HG03521 (cell line): ENCODE measurements around the gene G3BP2.
"Not testable (repeated sequence)": the region's sequence is repeated elsewhere in the genome, so short reads cannot be mapped to it uniquely, and the experiment has no call there.

ENCODE experiments used
- ATAC-seq: cut with Tn5 transposase; IDR thresholded peaks from one replicate; pipeline ENCODE4 v1.9.1; 2021; ENCODE audit warnings: mild to moderate bottlenecking, moderate library complexity; ENCODE audit not compliant: unreplicated experiment

G3BP2 gene

GRCh38 chr4:75673027-75673958 is at the start of gene G3BP2:
G3BP2 (minus strand) TSS chr4:75673411; CDS start chr4:75662025, 11,386 bp downstream.
- ATAC-seq: peak; percentile 92

GRCh38 chr4:75722417-75722816 is 49.2 kb upstream of the G3BP2 start:
- no peak for ATAC-seq

- no peak for ATAC-seq
These were observed 45.3 kb upstream of the G3BP2 start for GRCh38 chr4:75718529-75718928.

GRCh38 chr4:75717408-75717807 is 44.2 kb upstream of the G3BP2 start:
- ATAC-seq: no peak

- ATAC-seq: not testable (repeated sequence)
These were observed 42.8 kb upstream of the G3BP2 start for GRCh38 chr4:75716054-75716453.

- ATAC-seq: no peak
These were observed 42.0 kb upstream of the G3BP2 start for GRCh38 chr4:75715105-75715799.

GRCh38 chr4:75714704-75715103 is 41.5 kb upstream of the G3BP2 start:
- ATAC-seq: no peak

- ATAC-seq: no peak
These were observed 40.8 kb upstream of the G3BP2 start for GRCh38 chr4:75714011-75714410.

GRCh38 chr4:75710246-75710645 is 37.0 kb upstream of the G3BP2 start:
- ATAC-seq: no peak

GRCh38 chr4:75708218-75708691 is 35.0 kb upstream of the G3BP2 start:
- no peak for ATAC-seq

GRCh38 chr4:75705198-75705977 is 32.2 kb upstream of the G3BP2 start:
- ATAC-seq: no peak

- no peak for ATAC-seq
These were observed 29.8 kb upstream of the G3BP2 start for GRCh38 chr4:75702919-75703411.

GRCh38 chr4:75699299-75699698 is 26.1 kb upstream of the G3BP2 start:
- ATAC-seq: no peak

GRCh38 chr4:75698963-75699228 is 25.7 kb upstream of the G3BP2 start:
- peak; percentile 21 for ATAC-seq

GRCh38 chr4:75698162-75698962 is 25.2 kb upstream of the G3BP2 start:
- ATAC-seq: peak; percentile 77

- ATAC-seq: no peak
These were observed 23.4 kb upstream of the G3BP2 start for GRCh38 chr4:75696581-75696980.

GRCh38 chr4:75696071-75696470 is 22.9 kb upstream of the G3BP2 start:
- no peak for ATAC-seq

GRCh38 chr4:75692066-75692465 is 18.9 kb upstream of the G3BP2 start:
- not testable (repeated sequence) for ATAC-seq

GRCh38 chr4:75687125-75687524 is 13.9 kb upstream of the G3BP2 start:
- ATAC-seq: not testable (repeated sequence)

GRCh38 chr4:75686346-75686745 is 13.1 kb upstream of the G3BP2 start:
- no peak for ATAC-seq
